HG03575 (cell line): ENCODE measurements around the gene SAMD15.

Experiments used
- ATAC-seq: cut with Tn5 transposase; IDR thresholded peaks from one replicate; pipeline ENCODE4 v1.9.1; 2021; ENCODE audit not compliant: unreplicated experiment, insufficient number of reproducible peaks, low FRiP score; ENCODE audit errors: extremely low read depth

Gene SAMD15

GRCh38 chr14:77438596-77438995, 61.4 kb downstream of the SAMD15 start:
- ATAC-seq = no peak

DNA sequence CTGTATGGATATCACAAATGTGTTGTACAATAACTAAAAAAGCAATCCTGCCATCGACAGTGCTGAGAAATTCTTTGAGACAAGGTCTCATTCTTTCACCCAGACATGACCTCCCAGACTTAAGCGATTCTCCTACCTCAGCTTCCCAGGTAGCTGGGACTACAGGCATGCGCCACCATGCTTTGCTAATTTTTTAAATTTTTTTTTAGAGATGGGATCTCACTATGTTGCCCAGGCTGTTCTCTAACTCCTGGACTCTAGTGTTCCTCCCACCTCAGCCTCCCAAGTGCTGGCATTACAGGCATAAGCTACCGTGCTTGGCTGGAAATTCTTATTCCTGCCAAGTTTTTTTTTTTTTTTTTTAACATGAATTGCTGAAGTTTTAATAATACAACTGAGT, 62.7 kb downstream of the SAMD15 start:
- no peak for ATAC-seq
